ENCODE results near the gene GCSH.

The GCSH gene

DNA sequence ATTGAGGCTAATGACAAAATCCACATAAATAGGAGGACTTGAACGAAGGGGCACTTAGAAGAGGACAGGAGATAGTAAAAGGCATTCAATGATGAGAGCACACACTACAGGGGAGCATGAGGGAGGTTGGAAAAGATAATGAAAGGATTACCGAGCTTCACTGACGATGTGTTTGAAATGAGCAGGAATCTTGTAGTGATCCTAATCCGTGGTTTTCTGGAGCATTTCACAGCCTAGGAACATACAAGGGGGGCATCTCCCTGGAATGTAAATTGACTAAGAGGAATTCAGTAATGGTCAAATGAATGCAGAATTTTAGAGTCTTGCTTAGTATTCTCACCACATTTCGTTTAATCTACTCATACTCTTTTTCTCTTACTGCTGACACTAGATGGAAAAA lies 55.4 kb downstream of the GCSH start:
- TF ChIP-seq POLR2AphosphoS5 (IDR thresholded peaks at IDR 0.05; ENCODE audit: low read depth, low read length): no peak
- no peak for TF ChIP-seq FOXP2 (optimal IDR thresholded peaks at IDR 0.05; ENCODE audit: borderline replicate concordance, extremely low read depth, extremely low read length, insufficient read depth)
- TF ChIP-seq TAF1 (IDR thresholded peaks at IDR 0.05; ENCODE audit: borderline replicate concordance, insufficient read depth, low read length): no peak
- TF ChIP-seq, protein P1, sequence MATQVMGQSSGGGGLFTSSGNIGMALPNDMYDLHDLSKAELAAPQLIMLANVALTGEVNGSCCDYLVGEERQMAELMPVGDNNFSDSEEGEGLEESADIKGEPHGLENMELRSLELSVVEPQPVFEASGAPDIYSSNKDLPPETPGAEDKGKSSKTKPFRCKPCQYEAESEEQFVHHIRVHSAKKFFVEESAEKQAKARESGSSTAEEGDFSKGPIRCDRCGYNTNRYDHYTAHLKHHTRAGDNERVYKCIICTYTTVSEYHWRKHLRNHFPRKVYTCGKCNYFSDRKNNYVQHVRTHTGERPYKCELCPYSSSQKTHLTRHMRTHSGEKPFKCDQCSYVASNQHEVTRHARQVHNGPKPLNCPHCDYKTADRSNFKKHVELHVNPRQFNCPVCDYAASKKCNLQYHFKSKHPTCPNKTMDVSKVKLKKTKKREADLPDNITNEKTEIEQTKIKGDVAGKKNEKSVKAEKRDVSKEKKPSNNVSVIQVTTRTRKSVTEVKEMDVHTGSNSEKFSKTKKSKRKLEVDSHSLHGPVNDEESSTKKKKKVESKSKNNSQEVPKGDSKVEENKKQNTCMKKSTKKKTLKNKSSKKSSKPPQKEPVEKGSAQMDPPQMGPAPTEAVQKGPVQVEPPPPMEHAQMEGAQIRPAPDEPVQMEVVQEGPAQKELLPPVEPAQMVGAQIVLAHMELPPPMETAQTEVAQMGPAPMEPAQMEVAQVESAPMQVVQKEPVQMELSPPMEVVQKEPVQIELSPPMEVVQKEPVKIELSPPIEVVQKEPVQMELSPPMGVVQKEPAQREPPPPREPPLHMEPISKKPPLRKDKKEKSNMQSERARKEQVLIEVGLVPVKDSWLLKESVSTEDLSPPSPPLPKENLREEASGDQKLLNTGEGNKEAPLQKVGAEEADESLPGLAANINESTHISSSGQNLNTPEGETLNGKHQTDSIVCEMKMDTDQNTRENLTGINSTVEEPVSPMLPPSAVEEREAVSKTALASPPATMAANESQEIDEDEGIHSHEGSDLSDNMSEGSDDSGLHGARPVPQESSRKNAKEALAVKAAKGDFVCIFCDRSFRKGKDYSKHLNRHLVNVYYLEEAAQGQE (IDR thresholded peaks at IDR 0.05; ENCODE audit: insufficient read depth in 1 of 2, low read depth in 2 of 2, low read length in 2 of 2): no peak
- no peak for TF ChIP-seq SIN3A (IDR thresholded peaks at IDR 0.05; ENCODE audit: borderline replicate concordance, insufficient read depth, low read length)

GRCh38 chr16:81040131-81040530 lies 56.1 kb downstream of the GCSH start:
- TF ChIP-seq FOXP2 (optimal IDR thresholded peaks at IDR 0.05; ENCODE audit: borderline replicate concordance, extremely low read depth, extremely low read length, insufficient read depth) (no peak), TAF1 (IDR thresholded peaks at IDR 0.05; ENCODE audit: borderline replicate concordance, insufficient read depth, low read length) (no peak), SIN3A (IDR thresholded peaks at IDR 0.05; ENCODE audit: borderline replicate concordance, insufficient read depth, low read length) (no peak), POLR2AphosphoS5 (IDR thresholded peaks at IDR 0.05; ENCODE audit: low read depth, low read length) (no peak)
- TF ChIP-seq, protein P1 (IDR thresholded peaks at IDR 0.05; ENCODE audit: insufficient read depth in 1 of 2, low read depth in 2 of 2, low read length in 2 of 2): no peak

GRCh38 chr16:81036751-81037350 lies 59.3 kb downstream of the GCSH start:
- TF ChIP-seq SIN3A (IDR thresholded peaks at IDR 0.05; ENCODE audit: borderline replicate concordance, insufficient read depth, low read length) (no peak), FOXP2 (optimal IDR thresholded peaks at IDR 0.05; ENCODE audit: borderline replicate concordance, extremely low read depth, extremely low read length, insufficient read depth) (no peak), POLR2AphosphoS5 (IDR thresholded peaks at IDR 0.05; ENCODE audit: low read depth, low read length) (no peak), TAF1 (IDR thresholded peaks at IDR 0.05; ENCODE audit: borderline replicate concordance, insufficient read depth, low read length) (no peak)
- TF ChIP-seq, protein P1 (IDR thresholded peaks at IDR 0.05; ENCODE audit: insufficient read depth in 1 of 2, low read depth in 2 of 2, low read length in 2 of 2): no peak

- no peak for TF ChIP-seq POLR2AphosphoS5 (IDR thresholded peaks at IDR 0.05; ENCODE audit: low read depth, low read length)
- TF ChIP-seq, protein P1 (IDR thresholded peaks at IDR 0.05; ENCODE audit: insufficient read depth in 1 of 2, low read depth in 2 of 2, low read length in 2 of 2): no peak
- TF ChIP-seq TAF1 (IDR thresholded peaks at IDR 0.05; ENCODE audit: borderline replicate concordance, insufficient read depth, low read length): no peak
- no peak for TF ChIP-seq SIN3A (IDR thresholded peaks at IDR 0.05; ENCODE audit: borderline replicate concordance, insufficient read depth, low read length)
- no peak for TF ChIP-seq FOXP2 (optimal IDR thresholded peaks at IDR 0.05; ENCODE audit: borderline replicate concordance, extremely low read depth, extremely low read length, insufficient read depth)
These were observed 60.0 kb downstream of the GCSH start for GRCh38 chr16:81035975-81036750.
